Measurements from ENCODE around the gene INTS15.
A peak's percentile ranks its signal among the peaks of the same experiment; 100 is the strongest.

Gene INTS15

GRCh38 chr7:6616854-6617643, 27.2 kb downstream of the INTS15 start:
- no peak overlapping the region for H3K27ac ChIP-seq (ENCODE audit: low read depth, low read length)
- peaks cover 0 to 8% of the 10 kb centered on the region in 2 donors for H3K36me3 ChIP-seq (ENCODE audit: control insufficient read depth in 1 of 2, insufficient read depth in 2 of 2, low read length in 2 of 2)
- H3K4me3 ChIP-seq (ENCODE audit: low read depth in 1 of 2, low read length in 2 of 2): no peak overlapping the region
- no peaks in the 10 kb centered on the region for H3K9me3 ChIP-seq (ENCODE audit: control insufficient read depth in 1 of 2, low read length in 2 of 2)
- H3K27me3 ChIP-seq (ENCODE audit: control insufficient read depth in 1 of 2, insufficient read depth in 2 of 2, low read length in 2 of 2): peaks cover 15% of the 10 kb centered on the region in 2 donors
- H3K9ac ChIP-seq (ENCODE audit: low read depth in 1 of 2, low read length in 2 of 2): no peak overlapping the region
- H3K4me1 ChIP-seq (ENCODE audit: control insufficient read depth in 1 of 2, insufficient read depth in 2 of 2, low read length in 2 of 2): peaks cover 9 to 20% of the 10 kb centered on the region in 2 donors

- Histone ChIP-seq H3K36me3 (ENCODE audit: control insufficient read depth in 1 of 2, insufficient read depth in 2 of 2, low read length in 2 of 2) (peaks cover 0 to 8% of the 10 kb centered on the region in 2 donors), H3K4me1 (ENCODE audit: control insufficient read depth in 1 of 2, insufficient read depth in 2 of 2, low read length in 2 of 2) (peaks cover 12 to 20% of the 10 kb centered on the region in 2 donors), H3K27ac (ENCODE audit: low read depth, low read length) (no peak overlapping the region), H3K4me3 (ENCODE audit: low read depth in 1 of 2, low read length in 2 of 2) (no peak overlapping the region), H3K9me3 (ENCODE audit: control insufficient read depth in 1 of 2, low read length in 2 of 2) (no peaks in the 10 kb centered on the region), H3K9ac (ENCODE audit: low read depth in 1 of 2, low read length in 2 of 2) (no peak overlapping the region), H3K27me3 (ENCODE audit: control insufficient read depth in 1 of 2, insufficient read depth in 2 of 2, low read length in 2 of 2) (peaks cover 12 to 15% of the 10 kb centered on the region in 2 donors)
These were observed 28.8 kb downstream of the INTS15 start for GRCh38 chr7:6618621-6619020.

GRCh38 chr7:6619961-6620360, 30.1 kb downstream of the INTS15 start:
- peaks cover 12 to 17% of the 10 kb centered on the region in 2 donors for H3K4me1 ChIP-seq (ENCODE audit: control insufficient read depth in 1 of 2, insufficient read depth in 2 of 2, low read length in 2 of 2)
- H3K4me3 ChIP-seq (ENCODE audit: low read depth in 1 of 2, low read length in 2 of 2): no peak overlapping the region
- no peak overlapping the region for H3K9ac ChIP-seq (ENCODE audit: low read depth in 1 of 2, low read length in 2 of 2)
- no peak overlapping the region for H3K27ac ChIP-seq (ENCODE audit: low read depth, low read length)
- peaks cover 0 to 8% of the 10 kb centered on the region in 2 donors for H3K36me3 ChIP-seq (ENCODE audit: control insufficient read depth in 1 of 2, insufficient read depth in 2 of 2, low read length in 2 of 2)
- H3K9me3 ChIP-seq (ENCODE audit: control insufficient read depth in 1 of 2, low read length in 2 of 2): no peaks in the 10 kb centered on the region
- peaks cover 7 to 12% of the 10 kb centered on the region in 2 donors for H3K27me3 ChIP-seq (ENCODE audit: control insufficient read depth in 1 of 2, insufficient read depth in 2 of 2, low read length in 2 of 2)

GRCh38 chr7:6621195-6622133, 31.6 kb downstream of the INTS15 start:
- peaks cover 8 to 12% of the 10 kb centered on the region in 2 donors for H3K4me1 ChIP-seq (ENCODE audit: control insufficient read depth in 1 of 2, insufficient read depth in 2 of 2, low read length in 2 of 2)
- H3K27me3 ChIP-seq (ENCODE audit: control insufficient read depth in 1 of 2, insufficient read depth in 2 of 2, low read length in 2 of 2): peaks cover 3 to 9% of the 10 kb centered on the region in 2 donors
- H3K9me3 ChIP-seq (ENCODE audit: control insufficient read depth in 1 of 2, low read length in 2 of 2): no peaks in the 10 kb centered on the region
- peak overlapping the region in 1 of 2 donors; percentile 52 for H3K4me3 ChIP-seq (ENCODE audit: low read depth in 1 of 2, low read length in 2 of 2)
- no peak overlapping the region for H3K9ac ChIP-seq (ENCODE audit: low read depth in 1 of 2, low read length in 2 of 2)
- no peak overlapping the region for H3K27ac ChIP-seq (ENCODE audit: low read depth, low read length)
- H3K36me3 ChIP-seq (ENCODE audit: control insufficient read depth in 1 of 2, insufficient read depth in 2 of 2, low read length in 2 of 2): peaks cover 0 to 8% of the 10 kb centered on the region in 2 donors

GRCh38 chr7:6622134-6622710, 32.4 kb downstream of the INTS15 start:
- peaks cover 0 to 8% of the 10 kb centered on the region in 2 donors for H3K36me3 ChIP-seq (ENCODE audit: control insufficient read depth in 1 of 2, insufficient read depth in 2 of 2, low read length in 2 of 2)
- H3K9me3 ChIP-seq (ENCODE audit: control insufficient read depth in 1 of 2, low read length in 2 of 2): no peaks in the 10 kb centered on the region
- H3K9ac ChIP-seq (ENCODE audit: low read depth in 1 of 2, low read length in 2 of 2): no peak overlapping the region
- no peak overlapping the region for H3K4me3 ChIP-seq (ENCODE audit: low read depth in 1 of 2, low read length in 2 of 2)
- H3K27me3 ChIP-seq (ENCODE audit: control insufficient read depth in 1 of 2, insufficient read depth in 2 of 2, low read length in 2 of 2): peaks cover 0 to 5% of the 10 kb centered on the region in 2 donors
- H3K27ac ChIP-seq (ENCODE audit: low read depth, low read length): no peak overlapping the region
- peaks cover 8 to 12% of the 10 kb centered on the region in 2 donors for H3K4me1 ChIP-seq (ENCODE audit: control insufficient read depth in 1 of 2, insufficient read depth in 2 of 2, low read length in 2 of 2)

- Histone ChIP-seq H3K36me3 (ENCODE audit: control insufficient read depth in 1 of 2, insufficient read depth in 2 of 2, low read length in 2 of 2) (peaks cover 0 to 8% of the 10 kb centered on the region in 2 donors), H3K9ac (ENCODE audit: low read depth in 1 of 2, low read length in 2 of 2) (no peak overlapping the region), H3K27me3 (ENCODE audit: control insufficient read depth in 1 of 2, insufficient read depth in 2 of 2, low read length in 2 of 2) (no peaks in the 10 kb centered on the region), H3K9me3 (ENCODE audit: control insufficient read depth in 1 of 2, low read length in 2 of 2) (no peaks in the 10 kb centered on the region), H3K4me3 (ENCODE audit: low read depth in 1 of 2, low read length in 2 of 2) (no peak overlapping the region), H3K27ac (ENCODE audit: low read depth, low read length) (no peak overlapping the region), H3K4me1 (ENCODE audit: control insufficient read depth in 1 of 2, insufficient read depth in 2 of 2, low read length in 2 of 2) (peaks cover 8 to 12% of the 10 kb centered on the region in 2 donors)
These were observed 33.9 kb downstream of the INTS15 start for GRCh38 chr7:6623589-6624245.

- Histone ChIP-seq H3K9me3 (ENCODE audit: control insufficient read depth in 1 of 2, low read length in 2 of 2) (no peaks in the 10 kb centered on the region), H3K4me1 (ENCODE audit: control insufficient read depth in 1 of 2, insufficient read depth in 2 of 2, low read length in 2 of 2) (peaks cover 8 to 12% of the 10 kb centered on the region in 2 donors), H3K36me3 (ENCODE audit: control insufficient read depth in 1 of 2, insufficient read depth in 2 of 2, low read length in 2 of 2) (peaks cover 0 to 8% of the 10 kb centered on the region in 2 donors), H3K4me3 (ENCODE audit: low read depth in 1 of 2, low read length in 2 of 2) (no peak overlapping the region), H3K9ac (ENCODE audit: low read depth in 1 of 2, low read length in 2 of 2) (no peak overlapping the region), H3K27me3 (ENCODE audit: control insufficient read depth in 1 of 2, insufficient read depth in 2 of 2, low read length in 2 of 2) (no peaks in the 10 kb centered on the region), H3K27ac (ENCODE audit: low read depth, low read length) (no peak overlapping the region)
These were observed 34.4 kb downstream of the INTS15 start for GRCh38 chr7:6624246-6624611.

GRCh38 chr7:6628045-6628444, 38.2 kb downstream of the INTS15 start:
- Histone ChIP-seq H3K9me3 (ENCODE audit: control insufficient read depth in 1 of 2, low read length in 2 of 2) (no peaks in the 10 kb centered on the region), H3K4me3 (ENCODE audit: low read depth in 1 of 2, low read length in 2 of 2) (no peak overlapping the region), H3K9ac (ENCODE audit: low read depth in 1 of 2, low read length in 2 of 2) (no peak overlapping the region), H3K4me1 (ENCODE audit: control insufficient read depth in 1 of 2, insufficient read depth in 2 of 2, low read length in 2 of 2) (peaks cover 3 to 8% of the 10 kb centered on the region in 2 donors), H3K27ac (ENCODE audit: low read depth, low read length) (no peak overlapping the region), H3K36me3 (ENCODE audit: control insufficient read depth in 1 of 2, insufficient read depth in 2 of 2, low read length in 2 of 2) (no peaks in the 10 kb centered on the region), H3K27me3 (ENCODE audit: control insufficient read depth in 1 of 2, insufficient read depth in 2 of 2, low read length in 2 of 2) (no peaks in the 10 kb centered on the region)

- H3K36me3 ChIP-seq (ENCODE audit: control insufficient read depth in 1 of 2, insufficient read depth in 2 of 2, low read length in 2 of 2): no peaks in the 10 kb centered on the region
- H3K9me3 ChIP-seq (ENCODE audit: control insufficient read depth in 1 of 2, low read length in 2 of 2): no peaks in the 10 kb centered on the region
- no peak overlapping the region for H3K9ac ChIP-seq (ENCODE audit: low read depth in 1 of 2, low read length in 2 of 2)
- peaks cover 0 to 8% of the 10 kb centered on the region in 2 donors for H3K4me1 ChIP-seq (ENCODE audit: control insufficient read depth in 1 of 2, insufficient read depth in 2 of 2, low read length in 2 of 2)
- H3K4me3 ChIP-seq (ENCODE audit: low read depth in 1 of 2, low read length in 2 of 2): no peak overlapping the region
- H3K27me3 ChIP-seq (ENCODE audit: control insufficient read depth in 1 of 2, insufficient read depth in 2 of 2, low read length in 2 of 2): no peaks in the 10 kb centered on the region
- H3K27ac ChIP-seq (ENCODE audit: low read depth, low read length): no peak overlapping the region
These were observed 40.4 kb downstream of the INTS15 start for GRCh38 chr7:6630007-6630849.

Measured in duodenal mucosa (tissue), 2 donors.